ENCODE data around the gene UTP11.

Gene UTP11

DNA sequence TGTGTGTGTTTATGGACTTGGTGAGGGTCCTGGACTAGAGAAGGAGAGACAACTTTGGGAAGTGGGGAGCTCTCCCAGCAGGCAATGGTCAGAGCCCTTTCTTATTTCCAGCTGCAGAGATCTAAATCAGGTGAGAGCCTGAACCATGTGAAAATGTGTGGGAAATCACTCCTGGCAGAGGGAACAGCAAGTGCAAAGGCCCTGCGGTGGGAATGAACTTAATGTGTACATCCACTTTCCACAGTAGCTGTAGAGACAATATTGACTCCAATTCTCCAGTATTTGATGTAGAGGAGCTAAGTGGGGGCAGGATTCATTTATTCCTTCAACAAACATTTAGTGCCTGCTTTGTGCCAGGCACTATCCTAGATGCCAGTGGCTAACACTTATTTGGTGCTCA lies 48.8 kb downstream of the UTP11 start:
- DNase-seq (ENCODE audit: extremely low spot score) = no peak
- ChIA-PET POLR2A (no interaction called here), CTCF (interaction anchor here (2.0 kb wide), 1 partner anchor 11 kb away, joined by 5 read pairs; no protein-coding TSS in a partner anchor)
- TF ChIP-seq ELF4 (IDR thresholded peaks at IDR 0.05) (no peak), SUZ12 (IDR thresholded peaks at IDR 0.05) (no peak), L3MBTL2 (conservative IDR thresholded peaks at IDR 0.05) (no peak), FOXM1 (IDR thresholded peaks at IDR 0.05; ENCODE audit: borderline replicate concordance) (no peak)

- TF ChIP-seq HDGF (IDR thresholded peaks at IDR 0.05; ENCODE audit: borderline replicate concordance) = no peak
- no peak for TF ChIP-seq L3MBTL2 (conservative IDR thresholded peaks at IDR 0.05)
- TF ChIP-seq BHLHE40 (IDR thresholded peaks at IDR 0.05; ENCODE audit: borderline replicate concordance) = no peak
- no peak for TF ChIP-seq ELF4 (IDR thresholded peaks at IDR 0.05)
- no peak for TF ChIP-seq TARDBP (IDR thresholded peaks at IDR 0.05)
- TF ChIP-seq SP1 (IDR thresholded peaks at IDR 0.05) = no peak
- no peak for TF ChIP-seq PKNOX1 (IDR thresholded peaks at IDR 0.05)
- no peak for TF ChIP-seq ARNT (IDR thresholded peaks at IDR 0.05)
- TF ChIP-seq NFRKB (IDR thresholded peaks at IDR 0.05) = no peak
- no peak for TF ChIP-seq FOXA1 (IDR thresholded peaks at IDR 0.05)
- no peak for DNase-seq (ENCODE audit: extremely low spot score)
- CTCF ChIA-PET = interaction anchor here (0.6 to 2.0 kb wide), 4 partner anchors 10 to 1410 kb away, joined by 3 to 6 read pairs (median 4); no protein-coding TSS in a partner anchor
- POLR2A ChIA-PET = no interaction called here
Measured at GRCh38 chr1:38061883-38062328, 49.4 kb downstream of the UTP11 start.

DNA sequence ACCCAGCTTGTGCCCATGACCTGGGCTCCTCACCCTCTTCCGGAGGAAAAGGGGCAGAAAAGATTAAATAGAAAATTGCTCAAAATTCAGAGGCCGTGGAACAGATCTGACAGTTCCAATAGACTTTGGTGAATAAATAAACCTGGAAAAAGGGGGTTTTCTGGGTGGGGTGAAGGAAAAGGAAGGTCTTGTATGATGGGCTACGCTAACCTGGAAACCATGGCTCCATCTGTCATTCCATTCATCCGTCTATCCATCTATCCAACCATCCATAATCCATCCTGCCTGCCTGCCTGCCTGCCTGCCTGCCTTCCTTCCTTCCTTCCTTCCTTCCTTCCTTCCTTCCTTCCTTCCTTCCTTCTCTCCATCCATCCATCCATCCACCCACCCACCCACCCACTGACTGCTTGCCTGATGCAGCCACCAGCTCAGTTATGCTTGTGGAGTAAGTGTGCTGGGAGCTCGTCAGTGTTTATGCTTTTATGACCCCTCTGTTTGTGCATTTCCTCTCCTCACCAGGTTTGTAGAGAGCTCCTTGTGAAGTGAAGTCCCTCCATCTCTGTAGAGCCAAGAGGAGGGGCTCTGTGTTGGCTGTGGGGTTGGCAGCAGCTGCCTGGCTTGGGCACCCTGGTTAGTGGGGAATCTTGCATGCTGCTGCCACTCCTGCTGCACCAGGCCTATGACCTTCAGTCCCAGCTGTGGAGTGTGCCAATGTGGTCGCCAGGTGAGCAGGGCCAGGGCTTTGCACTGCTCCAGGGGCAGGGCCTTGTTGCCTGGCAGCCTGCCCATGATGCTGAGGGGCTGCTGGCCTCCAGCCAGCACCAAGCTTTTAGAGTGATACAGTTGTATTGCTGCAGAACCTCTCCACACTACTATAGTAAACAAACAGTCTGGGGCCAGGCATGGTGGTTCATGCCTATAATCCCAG lies 50.1 kb downstream of the UTP11 start:
- POLR2A ChIA-PET = no interaction called here
- CTCF ChIA-PET = interaction anchor here (0.6 to 1.8 kb wide), 3 partner anchors 9 to 1410 kb away, joined by 3 to 6 read pairs (median 3); no protein-coding TSS in a partner anchor
- no peak for DNase-seq (ENCODE audit: extremely low spot score)
- TF ChIP-seq ELF4 (IDR thresholded peaks at IDR 0.05) = no peak
- no peak for TF ChIP-seq ARNT (IDR thresholded peaks at IDR 0.05)
- no peak for TF ChIP-seq SUZ12 (IDR thresholded peaks at IDR 0.05)
- TF ChIP-seq L3MBTL2 (conservative IDR thresholded peaks at IDR 0.05) = no peak

- TF ChIP-seq HDGF (IDR thresholded peaks at IDR 0.05; ENCODE audit: borderline replicate concordance) (no peak), L3MBTL2 (conservative IDR thresholded peaks at IDR 0.05) (no peak), ZNF384 (IDR thresholded peaks at IDR 0.05) (no peak), NFRKB (IDR thresholded peaks at IDR 0.05) (no peak), SP1 (IDR thresholded peaks at IDR 0.05) (no peak), FOXA1 (IDR thresholded peaks at IDR 0.05) (no peak), FOXK2 (IDR thresholded peaks at IDR 0.05) (no peak), ELF4 (IDR thresholded peaks at IDR 0.05) (no peak), CTBP1 (IDR thresholded peaks at IDR 0.05; ENCODE audit: borderline replicate concordance) (no peak), SUZ12 (IDR thresholded peaks at IDR 0.05) (no peak), LEF1 (IDR thresholded peaks at IDR 0.05; ENCODE audit: borderline replicate concordance) (no peak), PKNOX1 (IDR thresholded peaks at IDR 0.05) (no peak), FOXM1 (IDR thresholded peaks at IDR 0.05; ENCODE audit: borderline replicate concordance) (no peak), BHLHE40 (IDR thresholded peaks at IDR 0.05; ENCODE audit: borderline replicate concordance) (no peak)
- ChIA-PET POLR2A (no interaction called here), CTCF (interaction anchor here (1.8 kb wide), 1 partner anchor 8 kb away, joined by 6 read pairs; no protein-coding TSS in a partner anchor)
- no peak for DNase-seq (ENCODE audit: extremely low spot score)
Measured at GRCh38 chr1:38063616-38064015, 51.1 kb downstream of the UTP11 start.

GRCh38 chr1:38064197-38064903 lies 51.8 kb downstream of the UTP11 start:
- DNase-seq (ENCODE audit: extremely low spot score) = no peak
- ChIA-PET POLR2A (interaction anchor here (1.6 kb wide), 1 partner anchor 18 kb away, joined by 3 read pairs; the partner anchor contains the start of gene POU3F1), CTCF (no interaction called here)
- TF ChIP-seq PKNOX1 (IDR thresholded peaks at IDR 0.05) = no peak
- TF ChIP-seq SUZ12 (IDR thresholded peaks at IDR 0.05) = no peak
- no peak for TF ChIP-seq FOXA1 (IDR thresholded peaks at IDR 0.05)
- no peak for TF ChIP-seq NFRKB (IDR thresholded peaks at IDR 0.05)
- TF ChIP-seq HDGF (IDR thresholded peaks at IDR 0.05; ENCODE audit: borderline replicate concordance) = no peak
- TF ChIP-seq SP1 (IDR thresholded peaks at IDR 0.05) = no peak
- TF ChIP-seq LEF1 (IDR thresholded peaks at IDR 0.05; ENCODE audit: borderline replicate concordance) = no peak
- TF ChIP-seq ZNF384 (IDR thresholded peaks at IDR 0.05) = no peak
- no peak for TF ChIP-seq L3MBTL2 (conservative IDR thresholded peaks at IDR 0.05)
- TF ChIP-seq FOXM1 (IDR thresholded peaks at IDR 0.05; ENCODE audit: borderline replicate concordance) = no peak
- no peak for TF ChIP-seq BHLHE40 (IDR thresholded peaks at IDR 0.05; ENCODE audit: borderline replicate concordance)
- no peak for TF ChIP-seq ELF4 (IDR thresholded peaks at IDR 0.05)
- no peak for TF ChIP-seq CTBP1 (IDR thresholded peaks at IDR 0.05; ENCODE audit: borderline replicate concordance)
- TF ChIP-seq FOXK2 (IDR thresholded peaks at IDR 0.05) = no peak
- no peak for TF ChIP-seq TARDBP (IDR thresholded peaks at IDR 0.05)
